ENCODE data around the gene CREB5. TPM values are rescaled to one million over a fixed set of nuclear protein-coding genes. Genes with fewer than 3 reads are reported as not detected.

Gene CREB5
- total RNA-seq, 2 experiments from 2014 or later = 0.19 to 0.22 TPM

DNA sequence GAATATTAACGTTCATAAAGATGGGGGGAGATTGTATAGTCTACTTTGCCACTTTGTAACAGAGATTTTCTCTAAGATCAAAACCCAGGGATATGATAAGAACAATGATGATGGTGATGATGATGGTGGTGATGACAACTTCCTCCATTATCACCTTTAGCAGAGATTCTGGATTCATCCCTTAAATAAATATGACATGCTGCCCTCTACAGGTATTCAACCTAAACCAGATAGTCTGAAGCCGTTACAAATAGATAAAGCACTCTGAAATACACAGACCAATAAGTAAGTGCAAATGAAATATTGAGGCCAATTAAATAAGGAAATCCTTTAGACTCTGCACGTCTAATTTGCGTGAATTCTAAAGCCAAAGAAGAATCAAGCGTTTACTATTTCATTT lies 211.5 kb downstream of the CREB5 start:
- intact Hi-C loops (cut with DNase I, micrococcal nuclease) = no loop called here
- H3K27me3 ChIP-seq (ENCODE audit: control insufficient read depth in 1 of 2, insufficient read depth in 2 of 2, low read length in 2 of 2) = peaks cover 0 to 4% of the 10 kb centered on the region in 2 experiments
- H3K4me3 ChIP-seq (ENCODE audit: low read length) = no peak overlapping the region
- H3K36me3 ChIP-seq (ENCODE audit: insufficient read depth, low read length) = no peaks in the 10 kb centered on the region
- Mint-ChIP-seq H3K4me1 (ENCODE audit: low read depth) (no peaks in the 10 kb centered on the region), H3K9me3 (no peaks in the 10 kb centered on the region), H3K27ac (no peak overlapping the region), H3K36me3 (ENCODE audit: low read depth) (no peaks in the 10 kb centered on the region), H3K4me3 (no peak overlapping the region), H3K27me3 (peaks cover 9% of the 10 kb centered on the region)
- no peaks in the 10 kb centered on the region for H3K9me3 ChIP-seq (ENCODE audit: control insufficient read depth in 1 of 2, insufficient read depth in 1 of 2, low read length in 2 of 2)
- TF ChIP-seq, protein P1, sequence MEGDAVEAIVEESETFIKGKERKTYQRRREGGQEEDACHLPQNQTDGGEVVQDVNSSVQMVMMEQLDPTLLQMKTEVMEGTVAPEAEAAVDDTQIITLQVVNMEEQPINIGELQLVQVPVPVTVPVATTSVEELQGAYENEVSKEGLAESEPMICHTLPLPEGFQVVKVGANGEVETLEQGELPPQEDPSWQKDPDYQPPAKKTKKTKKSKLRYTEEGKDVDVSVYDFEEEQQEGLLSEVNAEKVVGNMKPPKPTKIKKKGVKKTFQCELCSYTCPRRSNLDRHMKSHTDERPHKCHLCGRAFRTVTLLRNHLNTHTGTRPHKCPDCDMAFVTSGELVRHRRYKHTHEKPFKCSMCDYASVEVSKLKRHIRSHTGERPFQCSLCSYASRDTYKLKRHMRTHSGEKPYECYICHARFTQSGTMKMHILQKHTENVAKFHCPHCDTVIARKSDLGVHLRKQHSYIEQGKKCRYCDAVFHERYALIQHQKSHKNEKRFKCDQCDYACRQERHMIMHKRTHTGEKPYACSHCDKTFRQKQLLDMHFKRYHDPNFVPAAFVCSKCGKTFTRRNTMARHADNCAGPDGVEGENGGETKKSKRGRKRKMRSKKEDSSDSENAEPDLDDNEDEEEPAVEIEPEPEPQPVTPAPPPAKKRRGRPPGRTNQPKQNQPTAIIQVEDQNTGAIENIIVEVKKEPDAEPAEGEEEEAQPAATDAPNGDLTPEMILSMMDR (IDR thresholded peaks at IDR 0.05) = no peak
- H3K27ac ChIP-seq (ENCODE audit: low read depth in 1 of 2, low read length in 2 of 2) = no peak overlapping the region
- CTCF ChIA-PET = no interaction called here
- no peaks in the 10 kb centered on the region for H3K4me1 ChIP-seq (ENCODE audit: insufficient read depth, low read length)
- POLR2A ChIA-PET = no interaction called here
- ATAC-seq (ENCODE audit: poor library complexity) = no peak
- no peak for DNase-seq

DNA sequence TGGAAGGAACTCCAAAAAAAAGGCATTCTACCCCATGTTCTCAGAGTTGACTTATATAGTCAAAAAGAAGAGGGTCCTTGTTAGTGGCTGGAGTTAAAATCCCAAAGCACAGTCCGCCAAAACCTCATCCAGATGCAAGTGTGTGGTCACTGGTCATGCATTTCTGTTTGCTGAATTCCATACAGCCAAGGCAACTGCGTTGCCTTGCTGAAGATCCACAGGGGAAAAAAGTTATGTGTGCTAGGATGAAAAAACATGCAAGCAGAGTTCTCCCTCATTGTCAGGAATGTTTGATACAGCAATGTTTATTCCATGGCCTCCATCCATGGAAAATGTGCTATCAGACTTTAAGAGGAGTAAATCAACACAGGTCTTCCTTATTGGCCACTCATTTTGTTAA lies 213.1 kb downstream of the CREB5 start:
- H3K4me1 Mint-ChIP-seq (ENCODE audit: low read depth) = no peaks in the 10 kb centered on the region
- Histone ChIP-seq H3K36me3 (ENCODE audit: insufficient read depth, low read length) (no peaks in the 10 kb centered on the region), H3K27me3 (ENCODE audit: control insufficient read depth in 1 of 2, insufficient read depth in 2 of 2, low read length in 2 of 2) (peaks cover 0 to 4% of the 10 kb centered on the region in 2 experiments), H3K27ac (ENCODE audit: low read depth in 1 of 2, low read length in 2 of 2) (no peak overlapping the region), H3K4me1 (ENCODE audit: insufficient read depth, low read length) (no peaks in the 10 kb centered on the region), H3K4me3 (ENCODE audit: low read length) (no peak overlapping the region), H3K9me3 (ENCODE audit: control insufficient read depth in 1 of 2, insufficient read depth in 1 of 2, low read length in 2 of 2) (no peaks in the 10 kb centered on the region)
- H3K36me3 Mint-ChIP-seq (ENCODE audit: low read depth) = no peaks in the 10 kb centered on the region
- intact Hi-C loops (cut with DNase I, micrococcal nuclease) = loop anchor here in 1 of 2 experiments (5.0 kb wide), 1 partner anchor 328 kb away; no protein-coding TSS in a partner anchor
- ATAC-seq (ENCODE audit: poor library complexity) (no peak), DNase-seq (no peak)
- ChIA-PET POLR2A (no interaction called here), CTCF (no interaction called here)
- no peaks in the 10 kb centered on the region for H3K9me3 Mint-ChIP-seq
- no peak overlapping the region for H3K4me3 Mint-ChIP-seq
- no peak overlapping the region for H3K27ac Mint-ChIP-seq
- peaks cover 9% of the 10 kb centered on the region for H3K27me3 Mint-ChIP-seq
- TF ChIP-seq, protein P1 (IDR thresholded peaks at IDR 0.05) = no peak

- peaks cover 9% of the 10 kb centered on the region for H3K27me3 Mint-ChIP-seq
- H3K27ac Mint-ChIP-seq = no peak overlapping the region
- ChIA-PET CTCF (no interaction called here), POLR2A (no interaction called here)
- H3K36me3 Mint-ChIP-seq (ENCODE audit: low read depth) = no peaks in the 10 kb centered on the region
- peaks cover 0 to 4% of the 10 kb centered on the region in 2 experiments for H3K27me3 ChIP-seq (ENCODE audit: control insufficient read depth in 1 of 2, insufficient read depth in 2 of 2, low read length in 2 of 2)
- H3K4me1 ChIP-seq (ENCODE audit: insufficient read depth, low read length) = no peaks in the 10 kb centered on the region
- TF ChIP-seq, protein P1 (IDR thresholded peaks at IDR 0.05) = no peak
- intact Hi-C loops (cut with DNase I, micrococcal nuclease) = loop anchor here in 1 of 2 experiments (5.0 kb wide), 1 partner anchor 329 kb away; no protein-coding TSS in a partner anchor
- H3K36me3 ChIP-seq (ENCODE audit: insufficient read depth, low read length) = no peaks in the 10 kb centered on the region
- no peaks in the 10 kb centered on the region for H3K4me1 Mint-ChIP-seq (ENCODE audit: low read depth)
- H3K9me3 Mint-ChIP-seq = no peaks in the 10 kb centered on the region
- H3K9me3 ChIP-seq (ENCODE audit: control insufficient read depth in 1 of 2, insufficient read depth in 1 of 2, low read length in 2 of 2) = no peaks in the 10 kb centered on the region
- no peak overlapping the region for H3K4me3 Mint-ChIP-seq
- ATAC-seq (ENCODE audit: poor library complexity) = no peak
- DNase-seq = no peak
- no peak overlapping the region for H3K27ac ChIP-seq (ENCODE audit: low read depth in 1 of 2, low read length in 2 of 2)
- no peak overlapping the region for H3K4me3 ChIP-seq (ENCODE audit: low read length)
These were observed 213.9 kb downstream of the CREB5 start for GRCh38 chr7:28626221-28626620.
